Esophagus squamous epithelium (tissue), 4 donors: ENCODE results near the gene EPHA5.

Source experiments
- POLR2A ChIP-seq, 4 donors: fragments of 450-650 bp; IDR thresholded peaks; one replicate each; pipeline ENCODE4 v1.6.1; 2017; ENCODE audit warnings: antibody characterized with exemption in 4 of 4, mild to moderate bottlenecking in 4 of 4, moderate library complexity in 3 of 4
- TF ChIP-seq, protein P1 (sequence below), 6 experiments: fragments of 450-650 bp in 4 of 6; fragments of 200-600 bp in 2 of 6; sonication (generic) in 2 of 6; IDR thresholded peaks; one replicate each; pipeline ENCODE4 v1.5.1; 2016 to 2019; ENCODE audit warnings: antibody characterized with exemption in 6 of 6, mild to moderate bottlenecking in 4 of 6, moderate library complexity in 4 of 6

DNA sequence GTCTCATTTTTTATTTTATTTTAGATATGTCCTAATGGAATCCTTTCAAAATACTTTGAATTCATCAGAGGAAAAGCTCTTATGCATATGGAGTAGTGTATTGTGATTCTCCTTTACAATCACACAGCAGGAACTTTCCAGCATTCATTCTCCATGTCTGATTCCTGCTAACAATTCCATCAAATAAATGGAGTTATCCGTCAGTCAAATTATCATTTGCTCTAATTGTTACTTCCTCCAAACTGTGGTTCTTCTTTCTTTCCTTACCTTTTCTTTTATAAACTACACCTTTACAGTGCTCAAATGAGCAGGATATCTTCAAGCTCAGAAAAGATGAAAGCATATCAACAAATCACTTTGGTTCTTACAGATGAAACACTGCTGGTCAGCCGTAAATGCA lies 80.4 kb downstream of the EPHA5 start:
- TF ChIP-seq, protein P1, sequence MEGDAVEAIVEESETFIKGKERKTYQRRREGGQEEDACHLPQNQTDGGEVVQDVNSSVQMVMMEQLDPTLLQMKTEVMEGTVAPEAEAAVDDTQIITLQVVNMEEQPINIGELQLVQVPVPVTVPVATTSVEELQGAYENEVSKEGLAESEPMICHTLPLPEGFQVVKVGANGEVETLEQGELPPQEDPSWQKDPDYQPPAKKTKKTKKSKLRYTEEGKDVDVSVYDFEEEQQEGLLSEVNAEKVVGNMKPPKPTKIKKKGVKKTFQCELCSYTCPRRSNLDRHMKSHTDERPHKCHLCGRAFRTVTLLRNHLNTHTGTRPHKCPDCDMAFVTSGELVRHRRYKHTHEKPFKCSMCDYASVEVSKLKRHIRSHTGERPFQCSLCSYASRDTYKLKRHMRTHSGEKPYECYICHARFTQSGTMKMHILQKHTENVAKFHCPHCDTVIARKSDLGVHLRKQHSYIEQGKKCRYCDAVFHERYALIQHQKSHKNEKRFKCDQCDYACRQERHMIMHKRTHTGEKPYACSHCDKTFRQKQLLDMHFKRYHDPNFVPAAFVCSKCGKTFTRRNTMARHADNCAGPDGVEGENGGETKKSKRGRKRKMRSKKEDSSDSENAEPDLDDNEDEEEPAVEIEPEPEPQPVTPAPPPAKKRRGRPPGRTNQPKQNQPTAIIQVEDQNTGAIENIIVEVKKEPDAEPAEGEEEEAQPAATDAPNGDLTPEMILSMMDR (IDR thresholded peaks at IDR 0.05): no peak
- no peak for TF ChIP-seq POLR2A (IDR thresholded peaks at IDR 0.05)
